HEK293 (cell line): ENCODE measurements around the gene RGS7.

ENCODE experiments used
- ATF2 ChIP-seq: fragments of 450-650 bp; formaldehyde crosslinking; IDR thresholded peaks from 2 replicates; pipeline ENCODE4 v1.5.1; 2016; ENCODE audit warnings: missing biosample characterization, missing genetic modification characterization, low read depth
- BCL11B ChIP-seq: fragments of 450-650 bp; formaldehyde crosslinking; IDR thresholded peaks from 2 replicates; pipeline ENCODE4 v1.5.1; 2016; ENCODE audit warnings: low read depth, missing biosample characterization, missing genetic modification characterization
- EGR2 ChIP-seq: fragments of 450-650 bp; formaldehyde crosslinking; IDR thresholded peaks from 2 replicates; pipeline ENCODE4 v1.5.1; 2016; ENCODE audit warnings: low read depth, missing biosample characterization, missing genetic modification characterization
- FEZF1 ChIP-seq: fragments of 450-650 bp; formaldehyde crosslinking; IDR thresholded peaks from 2 replicates; pipeline ENCODE4 v1.5.1; 2016; ENCODE audit warnings: missing biosample characterization, missing genetic modification characterization
- PRDM4 ChIP-seq: fragments of 450-650 bp; formaldehyde crosslinking; IDR thresholded peaks from 2 replicates; pipeline ENCODE4 v1.5.1; 2017; ENCODE audit warnings: missing biosample characterization, missing genetic modification characterization
- SP7 ChIP-seq: fragments of 450-650 bp; formaldehyde crosslinking; IDR thresholded peaks from 2 replicates; pipeline ENCODE4 v1.5.1; 2016; ENCODE audit warnings: missing biosample characterization, missing genetic modification characterization
- ZBTB17 ChIP-seq: fragments of 450-650 bp; formaldehyde crosslinking; IDR thresholded peaks from 2 replicates; pipeline ENCODE4 v1.5.1; 2016; ENCODE audit warnings: missing biosample characterization, missing genetic modification characterization
- ZBTB48 ChIP-seq: fragments of 450-650 bp; formaldehyde crosslinking; IDR thresholded peaks from 2 replicates; pipeline ENCODE4 v1.5.1; 2016; ENCODE audit warnings: missing biosample characterization, missing genetic modification characterization
- ZBTB8A ChIP-seq: fragments of 450-650 bp; formaldehyde crosslinking; IDR thresholded peaks from 2 replicates; pipeline ENCODE4 v1.5.1; 2016; ENCODE audit warnings: missing biosample characterization, missing genetic modification characterization
- ZEB2 ChIP-seq: fragments of 450-650 bp; formaldehyde crosslinking; IDR thresholded peaks from 2 replicates; pipeline ENCODE4 v1.5.1; 2016; ENCODE audit warnings: missing biosample characterization, missing genetic modification characterization
- ZIC2 ChIP-seq: fragments of 450-650 bp; formaldehyde crosslinking; IDR thresholded peaks from 2 replicates; pipeline ENCODE4 v1.5.1; 2016; ENCODE audit warnings: missing biosample characterization, missing genetic modification characterization
- ZNF221 ChIP-seq: fragments of 450-650 bp; formaldehyde crosslinking; IDR thresholded peaks from 2 replicates; pipeline ENCODE4 v1.5.1; 2017; ENCODE audit warnings: missing biosample characterization, missing genetic modification characterization, borderline replicate concordance
- ZNF266 ChIP-seq: fragments of 450-650 bp; formaldehyde crosslinking; IDR thresholded peaks from 2 replicates; pipeline ENCODE4 v1.5.1; 2016; ENCODE audit warnings: missing biosample characterization, missing genetic modification characterization, low read depth
- ZNF391 ChIP-seq: fragments of 450-650 bp; formaldehyde crosslinking; IDR thresholded peaks from 2 replicates; pipeline ENCODE4 v1.5.1; 2016; ENCODE audit warnings: low read depth, missing biosample characterization, missing genetic modification characterization, borderline replicate concordance
- ZNF398 ChIP-seq: fragments of 450-650 bp; formaldehyde crosslinking; IDR thresholded peaks from 2 replicates; pipeline ENCODE4 v1.5.1; 2017; ENCODE audit warnings: missing biosample characterization, missing genetic modification characterization
- ZNF423 ChIP-seq: fragments of 450-650 bp; formaldehyde crosslinking; IDR thresholded peaks from 2 replicates; pipeline ENCODE4 v1.5.1; 2016; ENCODE audit warnings: missing biosample characterization, missing genetic modification characterization
- ZNF514 ChIP-seq: fragments of 450-650 bp; formaldehyde crosslinking; IDR thresholded peaks from 2 replicates; pipeline ENCODE4 v1.5.1; 2016; ENCODE audit warnings: missing biosample characterization, missing genetic modification characterization
- ZNF530 ChIP-seq: fragments of 450-650 bp; formaldehyde crosslinking; IDR thresholded peaks from 2 replicates; pipeline ENCODE4 v1.5.1; 2016; ENCODE audit warnings: low read depth, missing biosample characterization, missing genetic modification characterization
- ZNF629 ChIP-seq: fragments of 450-650 bp; formaldehyde crosslinking; IDR thresholded peaks from 2 replicates; pipeline ENCODE4 v1.5.1; 2017; ENCODE audit warnings: missing biosample characterization, missing genetic modification characterization
- ZNF747 ChIP-seq: fragments of 450-650 bp; formaldehyde crosslinking; IDR thresholded peaks from 2 replicates; pipeline ENCODE4 v1.5.1; 2016; ENCODE audit warnings: missing biosample characterization, missing genetic modification characterization
- ZNF76 ChIP-seq: fragments of 450-650 bp; formaldehyde crosslinking; IDR thresholded peaks from 2 replicates; pipeline ENCODE4; 2016; ENCODE audit warnings: low read depth, missing biosample characterization, missing genetic modification characterization, borderline replicate concordance
- ZNF792 ChIP-seq: fragments of 450-650 bp; formaldehyde crosslinking; IDR thresholded peaks from 2 replicates; pipeline ENCODE4 v1.5.1; 2016; ENCODE audit warnings: missing biosample characterization, missing genetic modification characterization
- ZNF843 ChIP-seq: fragments of 450-650 bp; formaldehyde crosslinking; IDR thresholded peaks from 2 replicates; pipeline ENCODE4 v1.5.1; 2016; ENCODE audit warnings: missing biosample characterization, missing genetic modification characterization
- TF ChIP-seq, protein P1 (sequence below): fragments of 450-650 bp; formaldehyde crosslinking; optimal IDR thresholded peaks from 2 replicates; pipeline ENCODE3; 2016; ENCODE audit warnings: missing biosample characterization, mild to moderate bottlenecking, missing genetic modification characterization
- TF ChIP-seq, protein P2 (sequence below): fragments of 450-650 bp; formaldehyde crosslinking; IDR thresholded peaks from 2 replicates; pipeline ENCODE4 v1.5.1; 2017; ENCODE audit warnings: missing biosample characterization, missing genetic modification characterization
- TF ChIP-seq, protein P3 (sequence below): fragments of 450-650 bp; formaldehyde crosslinking; IDR thresholded peaks from 2 replicates; pipeline ENCODE4 v1.5.1; 2016; ENCODE audit warnings: missing biosample characterization, missing genetic modification characterization, borderline replicate concordance
- TF ChIP-seq, protein P4 (sequence below): fragments of 450-650 bp; formaldehyde crosslinking; IDR thresholded peaks from 2 replicates; pipeline ENCODE4 v1.5.1; 2016; ENCODE audit warnings: missing biosample characterization, missing genetic modification characterization

The RGS7 gene

DNA sequence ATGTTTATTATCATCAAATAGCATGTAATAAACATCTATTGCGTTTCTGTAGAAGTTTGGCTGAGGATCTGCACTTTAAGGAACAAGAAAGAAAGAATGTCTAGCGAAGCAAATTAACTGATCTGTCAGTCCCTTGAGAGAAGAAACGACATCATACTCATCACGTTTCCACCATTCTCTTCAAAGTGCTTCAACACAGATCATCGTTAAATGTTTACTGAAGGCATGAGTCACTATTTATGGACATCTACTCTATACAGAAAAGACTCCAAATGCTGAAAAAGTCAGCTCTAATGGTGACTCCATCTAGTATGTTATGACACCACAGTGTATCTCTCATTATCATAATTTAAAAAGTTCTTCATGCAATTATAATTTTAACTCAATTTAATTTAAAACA lies 369.1 kb downstream of the RGS7 start (continued):
- TF ChIP-seq ATF2 = peak; percentile 28; the same call in 1 of the 2 replicates
- TF ChIP-seq ZNF629 (tag by site-specific recombination) = peak; percentile 79
- TF ChIP-seq, protein P1, sequence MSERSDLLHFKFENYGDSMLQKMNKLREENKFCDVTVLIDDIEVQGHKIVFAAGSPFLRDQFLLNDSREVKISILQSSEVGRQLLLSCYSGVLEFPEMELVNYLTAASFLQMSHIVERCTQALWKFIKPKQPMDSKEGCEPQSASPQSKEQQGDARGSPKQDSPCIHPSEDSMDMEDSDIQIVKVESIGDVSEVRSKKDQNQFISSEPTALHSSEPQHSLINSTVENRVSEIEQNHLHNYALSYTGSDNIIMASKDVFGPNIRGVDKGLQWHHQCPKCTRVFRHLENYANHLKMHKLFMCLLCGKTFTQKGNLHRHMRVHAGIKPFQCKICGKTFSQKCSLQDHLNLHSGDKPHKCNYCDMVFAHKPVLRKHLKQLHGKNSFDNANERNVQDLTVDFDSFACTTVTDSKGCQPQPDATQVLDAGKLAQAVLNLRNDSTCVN = no peak
- no peak for TF ChIP-seq ZNF843 (tag by site-specific recombination)
- no peak for TF ChIP-seq SP7 (tag by site-specific recombination)
- no peak for TF ChIP-seq ZNF221 (tag by site-specific recombination)
- no peak for TF ChIP-seq ZNF391 (tag by site-specific recombination)
- TF ChIP-seq ZEB2 (tag by site-specific recombination) = peak; percentile 72; the same call in 1 of the 2 replicates
- no peak for TF ChIP-seq ZBTB17 (tag by site-specific recombination)
- TF ChIP-seq PRDM4 (tag by site-specific recombination) = no peak
- TF ChIP-seq, protein P2, sequence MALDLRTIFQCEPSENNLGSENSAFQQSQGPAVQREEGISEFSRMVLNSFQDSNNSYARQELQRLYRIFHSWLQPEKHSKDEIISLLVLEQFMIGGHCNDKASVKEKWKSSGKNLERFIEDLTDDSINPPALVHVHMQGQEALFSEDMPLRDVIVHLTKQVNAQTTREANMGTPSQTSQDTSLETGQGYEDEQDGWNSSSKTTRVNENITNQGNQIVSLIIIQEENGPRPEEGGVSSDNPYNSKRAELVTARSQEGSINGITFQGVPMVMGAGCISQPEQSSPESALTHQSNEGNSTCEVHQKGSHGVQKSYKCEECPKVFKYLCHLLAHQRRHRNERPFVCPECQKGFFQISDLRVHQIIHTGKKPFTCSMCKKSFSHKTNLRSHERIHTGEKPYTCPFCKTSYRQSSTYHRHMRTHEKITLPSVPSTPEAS (tag by site-specific recombination) = no peak
- TF ChIP-seq, protein P3, sequence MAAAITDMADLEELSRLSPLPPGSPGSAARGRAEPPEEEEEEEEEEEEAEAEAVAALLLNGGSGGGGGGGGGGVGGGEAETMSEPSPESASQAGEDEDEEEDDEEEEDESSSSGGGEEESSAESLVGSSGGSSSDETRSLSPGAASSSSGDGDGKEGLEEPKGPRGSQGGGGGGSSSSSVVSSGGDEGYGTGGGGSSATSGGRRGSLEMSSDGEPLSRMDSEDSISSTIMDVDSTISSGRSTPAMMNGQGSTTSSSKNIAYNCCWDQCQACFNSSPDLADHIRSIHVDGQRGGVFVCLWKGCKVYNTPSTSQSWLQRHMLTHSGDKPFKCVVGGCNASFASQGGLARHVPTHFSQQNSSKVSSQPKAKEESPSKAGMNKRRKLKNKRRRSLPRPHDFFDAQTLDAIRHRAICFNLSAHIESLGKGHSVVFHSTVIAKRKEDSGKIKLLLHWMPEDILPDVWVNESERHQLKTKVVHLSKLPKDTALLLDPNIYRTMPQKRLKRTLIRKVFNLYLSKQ (tag by site-specific recombination) = no peak
- TF ChIP-seq ZNF266 (tag by site-specific recombination) = no peak
- TF ChIP-seq ZBTB8A (tag by site-specific recombination) = no peak
- TF ChIP-seq ZNF398 (tag by site-specific recombination) = no peak
- TF ChIP-seq BCL11B (tag by site-specific recombination) = no peak
- TF ChIP-seq ZNF423 (tag by site-specific recombination) = no peak
- TF ChIP-seq ZNF76 = no peak
- no peak for TF ChIP-seq ZNF530 (tag by site-specific recombination)
- TF ChIP-seq EGR2 (tag by site-specific recombination) = no peak
- TF ChIP-seq ZIC2 = no peak
- TF ChIP-seq FEZF1 (tag by site-specific recombination) = no peak; the same call in 1 of the 2 replicates
- no peak for TF ChIP-seq ZNF747
- TF ChIP-seq, protein P4, sequence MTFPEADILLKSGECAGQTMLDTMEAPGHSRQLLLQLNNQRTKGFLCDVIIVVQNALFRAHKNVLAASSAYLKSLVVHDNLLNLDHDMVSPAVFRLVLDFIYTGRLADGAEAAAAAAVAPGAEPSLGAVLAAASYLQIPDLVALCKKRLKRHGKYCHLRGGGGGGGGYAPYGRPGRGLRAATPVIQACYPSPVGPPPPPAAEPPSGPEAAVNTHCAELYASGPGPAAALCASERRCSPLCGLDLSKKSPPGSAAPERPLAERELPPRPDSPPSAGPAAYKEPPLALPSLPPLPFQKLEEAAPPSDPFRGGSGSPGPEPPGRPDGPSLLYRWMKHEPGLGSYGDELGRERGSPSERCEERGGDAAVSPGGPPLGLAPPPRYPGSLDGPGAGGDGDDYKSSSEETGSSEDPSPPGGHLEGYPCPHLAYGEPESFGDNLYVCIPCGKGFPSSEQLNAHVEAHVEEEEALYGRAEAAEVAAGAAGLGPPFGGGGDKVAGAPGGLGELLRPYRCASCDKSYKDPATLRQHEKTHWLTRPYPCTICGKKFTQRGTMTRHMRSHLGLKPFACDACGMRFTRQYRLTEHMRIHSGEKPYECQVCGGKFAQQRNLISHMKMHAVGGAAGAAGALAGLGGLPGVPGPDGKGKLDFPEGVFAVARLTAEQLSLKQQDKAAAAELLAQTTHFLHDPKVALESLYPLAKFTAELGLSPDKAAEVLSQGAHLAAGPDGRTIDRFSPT = peak; percentile 42; the same call in 1 of the 2 replicates
- TF ChIP-seq ZNF514 (tag by site-specific recombination) = no peak
- TF ChIP-seq ZNF792 = no peak
- TF ChIP-seq ZBTB48 (tag by site-specific recombination) = no peak
